Hematopoietic multipotent progenitor cell treated with erythropoietin and hydrocortisone succinate and interleukin-3 and kit ligand, for 15 days (in vitro differentiated cells): ENCODE results near the gene RBBP8.

ENCODE experiments used
- DNase-seq: peaks from one replicate; pipeline ENCODE4 v3.0.0-alpha.2; 2015; ENCODE audit warnings: low spot score

Gene RBBP8

DNA sequence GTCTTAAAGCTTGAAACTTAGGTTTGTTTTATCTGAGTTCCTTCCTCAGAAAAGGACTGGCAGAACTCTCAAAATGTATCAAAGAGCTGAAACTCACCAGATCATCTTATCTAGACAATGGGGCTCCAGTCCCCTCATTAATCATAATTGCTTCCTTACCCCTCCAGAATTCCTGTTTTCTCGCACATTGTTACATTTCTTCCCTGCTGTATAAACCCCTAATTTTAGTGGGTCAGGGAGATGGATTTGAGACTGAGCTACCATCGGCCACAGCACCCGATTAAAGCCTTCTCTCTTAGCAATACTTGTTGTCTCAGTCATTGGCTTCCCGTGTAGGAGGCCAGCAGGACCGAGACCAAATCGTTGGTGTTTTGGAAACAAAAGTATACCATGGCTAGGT lies 130.4 kb downstream of the RBBP8 start:
- no peak for DNase-seq

DNA sequence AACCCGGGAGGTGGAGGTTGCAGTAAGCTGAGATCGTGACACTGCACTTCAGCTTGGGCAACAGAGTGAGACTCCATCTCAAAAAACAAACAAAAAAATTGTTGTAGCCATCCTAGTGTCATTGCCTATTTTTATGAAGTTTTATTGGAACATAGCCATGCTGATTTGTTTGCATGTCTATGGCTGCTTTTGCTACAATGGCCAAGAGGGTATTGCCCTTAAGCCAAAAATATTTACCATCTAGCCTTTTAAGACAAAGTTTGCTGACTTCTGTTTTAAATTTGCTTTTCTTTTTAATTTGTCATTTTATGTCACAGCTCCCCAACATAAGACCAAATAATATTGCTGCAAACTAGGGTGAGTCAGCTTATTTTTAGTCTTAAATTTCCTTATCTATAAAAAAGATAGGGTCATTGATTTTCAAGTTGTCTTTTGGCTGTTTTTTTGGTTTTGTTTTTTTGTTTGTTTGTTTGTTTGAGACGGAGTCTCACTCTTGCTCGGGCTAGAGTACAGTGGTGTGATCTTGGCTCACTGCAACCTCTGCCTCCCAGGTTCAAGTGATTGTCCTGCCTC lies 132.2 kb downstream of the RBBP8 start:
- no peak for DNase-seq

DNA sequence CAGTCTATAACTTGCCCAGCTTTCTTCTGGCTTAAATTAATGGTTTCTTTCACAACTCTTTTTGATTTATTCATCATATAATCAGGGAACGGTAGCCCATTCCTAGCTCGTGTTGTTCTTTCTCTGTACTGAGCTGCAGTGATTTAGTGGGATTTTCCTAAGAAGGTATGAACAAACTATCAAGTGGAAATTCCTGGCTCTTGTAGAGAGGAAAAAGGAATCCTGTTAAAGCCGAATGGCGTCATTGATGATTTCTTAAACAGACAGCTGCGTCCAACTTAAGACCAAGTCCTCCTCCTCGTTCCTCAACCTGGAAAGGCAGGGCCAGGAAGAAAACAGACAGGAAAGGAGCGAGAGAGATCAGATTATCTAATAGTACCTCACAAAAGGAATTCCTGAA lies 132.9 kb downstream of the RBBP8 start:
- DNase-seq = no peak

DNA sequence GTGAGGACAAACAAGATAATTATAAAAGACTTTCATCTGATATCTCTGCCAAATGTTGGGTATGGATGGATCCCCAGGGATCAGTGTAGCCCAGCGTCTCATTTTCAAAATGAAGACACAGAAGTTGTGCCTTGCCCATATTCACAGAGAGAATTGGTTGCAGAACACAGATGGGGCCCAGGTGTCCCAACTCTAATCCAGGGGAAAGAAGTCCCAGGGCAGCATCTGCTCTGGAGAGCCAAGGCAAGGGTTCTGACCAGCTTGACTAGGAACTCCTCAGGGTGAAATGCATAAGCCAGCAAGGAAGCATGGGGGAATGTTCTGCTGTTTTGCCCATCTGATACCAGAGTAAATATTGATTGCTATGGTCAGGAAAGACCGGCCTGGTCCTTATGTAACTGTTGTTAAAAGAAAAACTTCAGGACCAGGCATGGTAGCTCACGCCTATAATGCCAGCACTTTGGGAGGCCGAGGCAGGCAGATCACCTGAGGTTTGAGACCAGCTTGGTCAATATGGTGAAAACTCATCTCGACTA lies 133.4 kb downstream of the RBBP8 start:
- no peak for DNase-seq

DNA sequence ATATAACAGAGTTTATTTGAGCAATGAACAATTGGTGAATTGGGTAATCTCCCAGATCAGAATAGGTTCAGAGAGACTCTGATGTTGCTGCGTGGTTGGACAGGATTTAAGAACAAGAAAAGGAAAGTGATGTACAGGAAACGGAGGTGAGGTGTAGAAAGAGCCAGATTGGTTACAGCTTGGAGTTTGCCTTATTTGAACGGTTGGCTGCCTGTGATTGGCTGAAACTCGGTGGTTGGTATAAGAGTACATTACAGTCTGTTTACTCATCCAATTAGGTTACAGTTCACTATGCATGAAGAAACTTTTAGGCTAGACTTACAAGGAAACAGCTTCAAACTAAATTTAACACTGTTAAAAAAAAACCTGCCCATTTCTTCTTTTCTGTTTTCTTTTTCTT lies 134.1 kb downstream of the RBBP8 start:
- DNase-seq = no peak

DNA sequence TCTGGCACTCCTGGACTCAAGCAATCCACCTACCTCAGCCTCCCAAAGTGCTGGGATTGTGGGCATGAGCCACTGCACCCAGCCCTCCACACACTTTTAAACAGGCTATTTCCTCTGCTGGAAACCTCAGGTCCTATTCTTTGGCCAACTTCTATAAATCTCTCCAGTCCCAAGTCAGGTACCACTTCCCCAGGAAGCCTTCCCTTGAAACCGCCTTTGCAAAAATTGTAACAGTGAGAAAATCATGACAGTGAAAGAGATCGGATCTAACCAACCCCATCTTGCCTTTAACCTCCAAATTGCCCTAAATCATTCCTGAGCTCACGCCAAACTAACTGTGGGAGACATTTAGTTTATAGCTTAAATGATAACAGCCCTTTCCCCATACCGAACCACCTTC lies 134.9 kb downstream of the RBBP8 start:
- DNase-seq = no peak

DNA sequence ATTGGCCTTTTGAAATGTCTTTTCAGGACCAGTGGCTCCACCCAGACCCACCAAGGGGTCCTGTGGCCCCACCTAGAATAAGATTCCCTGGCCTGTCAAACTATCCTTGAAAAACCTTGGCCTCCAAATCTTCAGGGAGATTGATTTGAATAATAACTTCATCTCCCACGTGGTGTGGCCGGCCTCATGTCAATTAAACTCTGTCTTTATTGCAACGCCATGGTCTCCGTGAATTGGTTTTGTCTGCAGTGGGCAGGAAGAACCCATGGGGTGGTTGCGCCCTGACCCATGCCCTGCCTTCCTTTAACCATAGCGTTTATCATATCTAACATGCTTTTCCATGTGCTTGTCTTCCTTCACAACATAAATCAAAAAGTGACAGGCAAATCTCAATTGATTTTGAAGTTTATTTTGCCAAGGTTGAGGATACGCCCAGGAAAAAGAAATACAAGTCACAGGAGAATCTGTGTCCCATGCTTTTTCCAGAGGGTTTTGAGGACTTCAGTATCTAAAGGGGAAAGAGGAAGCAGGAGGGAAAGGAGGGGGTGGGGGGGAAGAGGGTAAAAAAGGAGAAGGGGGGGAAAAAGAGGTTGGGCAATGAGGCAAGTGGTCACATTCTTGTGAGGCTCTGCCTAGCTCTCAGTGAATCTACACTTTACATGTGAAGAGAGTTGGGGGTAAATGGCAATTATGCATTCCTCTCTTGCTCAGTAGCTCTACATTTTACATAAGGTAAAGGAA lies 135.6 kb downstream of the RBBP8 start:
- no peak for DNase-seq

DNA sequence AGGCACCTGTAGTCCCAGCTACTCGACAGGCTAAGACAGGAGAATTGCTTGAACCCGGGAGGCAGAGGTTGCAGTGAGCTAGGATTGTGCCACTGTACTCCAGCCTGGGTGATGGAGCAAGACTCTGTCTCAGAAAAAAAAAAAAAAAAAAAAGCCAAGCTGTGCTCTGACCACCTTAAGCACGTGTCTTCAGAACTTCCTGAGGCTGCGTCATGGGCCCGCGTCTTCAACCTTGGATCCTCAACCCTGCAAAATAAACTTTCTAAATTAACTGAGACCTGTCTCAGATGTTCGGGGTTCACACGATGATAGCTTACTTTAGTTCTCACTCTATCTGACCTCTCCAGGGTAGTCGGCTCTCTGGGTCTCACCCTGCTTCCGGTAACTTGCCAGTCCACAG lies 136.4 kb downstream of the RBBP8 start:
- no peak for DNase-seq

DNA sequence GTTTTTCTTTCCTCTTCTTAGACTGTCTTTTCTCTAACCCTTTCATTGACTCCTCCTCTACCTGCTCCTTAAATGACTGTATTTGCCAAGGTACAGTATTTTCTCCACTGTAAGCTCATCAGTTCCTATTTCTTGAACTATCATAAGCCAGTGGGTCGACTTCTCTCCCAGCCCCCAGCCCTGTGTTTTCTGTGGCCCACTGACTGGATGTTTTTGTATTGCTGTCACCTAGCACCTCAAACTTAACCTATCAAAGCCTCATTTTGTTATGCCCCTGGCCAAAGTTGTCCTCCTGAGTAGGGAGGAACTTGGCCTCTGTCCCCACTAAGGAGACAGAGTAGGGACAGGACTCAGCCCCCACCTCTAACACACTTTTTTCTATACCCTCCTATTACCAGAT lies 136.8 kb downstream of the RBBP8 start:
- no peak for DNase-seq

DNA sequence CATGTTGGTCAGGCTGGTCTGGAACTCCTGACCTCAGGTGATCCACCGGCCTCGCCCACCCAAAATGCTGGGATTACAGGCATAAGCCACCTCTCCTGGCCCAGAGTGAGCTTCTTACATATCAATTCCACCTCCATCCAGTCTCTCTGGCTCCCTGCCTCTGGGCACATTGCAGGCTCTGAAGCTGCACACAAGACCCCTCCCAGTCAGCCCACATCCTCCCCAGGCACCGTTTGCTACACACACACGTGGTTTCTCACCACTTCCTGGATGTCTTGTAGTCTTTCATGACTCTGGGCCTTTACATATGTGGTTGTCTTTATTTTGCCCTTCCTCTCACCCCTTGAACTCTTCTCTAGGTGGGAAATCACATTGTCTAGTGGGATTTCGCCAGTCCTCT lies 138.2 kb downstream of the RBBP8 start:
- DNase-seq = no peak

DNA sequence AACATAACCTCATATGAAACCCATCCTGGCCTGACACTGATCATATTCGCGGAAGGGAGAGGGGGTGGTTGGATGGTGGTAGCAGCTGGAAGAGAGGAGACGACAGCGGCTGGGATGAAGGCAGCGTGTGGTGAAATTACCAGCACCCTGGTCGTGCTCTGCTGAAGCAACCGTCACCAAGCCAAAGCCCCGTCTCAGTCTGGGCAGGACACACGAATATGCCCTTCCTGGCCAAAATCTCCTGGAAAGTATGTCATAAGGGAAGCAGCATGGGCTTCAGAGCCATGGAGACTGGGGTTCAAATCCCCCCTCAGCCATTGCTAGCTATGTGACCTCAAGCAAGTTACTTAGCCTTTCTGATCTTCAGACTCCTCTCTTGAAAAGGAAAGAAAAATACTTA lies 139.0 kb downstream of the RBBP8 start:
- no peak for DNase-seq

DNA sequence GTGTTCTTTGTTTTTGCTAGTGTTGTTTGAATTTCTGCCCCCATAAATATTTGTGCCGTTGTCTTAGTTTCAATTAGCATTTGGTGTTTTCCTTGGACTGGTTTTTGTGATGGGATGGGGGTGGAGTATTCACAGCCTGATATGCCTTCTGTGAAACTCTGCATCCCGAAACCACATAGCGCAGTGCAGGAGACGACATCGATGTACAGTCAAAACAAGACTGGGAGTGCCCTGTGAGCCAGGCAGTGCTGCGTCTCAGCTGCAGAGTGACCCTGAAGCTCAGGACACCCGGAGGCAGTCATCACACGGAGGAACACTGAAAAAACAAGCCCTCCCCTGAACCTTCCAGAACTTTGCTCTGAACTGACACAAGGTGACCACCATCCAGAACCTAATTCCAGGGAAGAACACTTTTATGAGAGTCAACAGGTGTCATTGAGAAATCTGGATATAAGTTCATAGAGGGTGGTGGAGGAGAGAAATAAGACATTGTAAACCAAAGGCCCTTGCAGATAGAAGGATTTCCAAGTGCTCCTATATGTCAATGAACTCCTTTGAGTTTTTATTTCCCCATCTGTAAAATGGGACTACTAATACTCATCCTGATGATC lies 141.0 kb downstream of the RBBP8 start:
- DNase-seq = no peak
